HL-60 (cell line): ENCODE results near the gene AANAT.

Experiments used
- DNase-seq, 2 experiments: peaks; one replicate each; pipeline ENCODE4 v3.0.0-alpha.2; 2010 to 2020; ENCODE audit warnings: low read depth in 1 of 2, low spot score in 1 of 2
- H3K27ac ChIP-seq: fragments of 250-450 bp; sonication (Bioruptor Pico); replicated peaks from 2 replicates; pipeline ENCODE4 v1.5.1; 2020; ENCODE audit warnings: mild to moderate bottlenecking, moderate library complexity
- H3K27me3 ChIP-seq: fragments of 250-450 bp; sonication (Bioruptor Pico); 2 replicates; pipeline ENCODE4 v1.5.1; 2021; ENCODE audit warnings: mild to moderate bottlenecking, moderate library complexity; ENCODE audit not compliant: insufficient read depth, poor library complexity, severe bottlenecking
- H3K4me3 ChIP-seq: replicated peaks from 2 replicates; pipeline ENCODE4 v1.5.1; 2011; ENCODE audit warnings: mild to moderate bottlenecking, control low read depth, low read length; ENCODE audit not compliant: insufficient read depth
- CTCF ChIP-seq: IDR thresholded peaks from one replicate; pipeline ENCODE4 v1.5.1; 2011; ENCODE audit warnings: low read length, control low read depth, inconsistent platforms; ENCODE audit not compliant: insufficient read depth
- GABPA ChIP-seq: IDR thresholded peaks from 2 replicates; pipeline ENCODE4 v1.6.1; 2012; ENCODE audit warnings: low read depth
- POLR2AphosphoS5 ChIP-seq: IDR thresholded peaks from 2 replicates; pipeline ENCODE4 v1.6.1; 2012; ENCODE audit warnings: low read depth
- SPI1 ChIP-seq: IDR thresholded peaks from 2 replicates; pipeline ENCODE4 v1.6.1; 2012; ENCODE audit warnings: low read depth, mild to moderate bottlenecking, borderline replicate concordance
- TF ChIP-seq, protein P1 (sequence below): IDR thresholded peaks from 2 replicates; pipeline ENCODE4 v1.6.1; 2012; ENCODE audit warnings: low read depth; ENCODE audit not compliant: insufficient replicate concordance

Gene AANAT

DNA sequence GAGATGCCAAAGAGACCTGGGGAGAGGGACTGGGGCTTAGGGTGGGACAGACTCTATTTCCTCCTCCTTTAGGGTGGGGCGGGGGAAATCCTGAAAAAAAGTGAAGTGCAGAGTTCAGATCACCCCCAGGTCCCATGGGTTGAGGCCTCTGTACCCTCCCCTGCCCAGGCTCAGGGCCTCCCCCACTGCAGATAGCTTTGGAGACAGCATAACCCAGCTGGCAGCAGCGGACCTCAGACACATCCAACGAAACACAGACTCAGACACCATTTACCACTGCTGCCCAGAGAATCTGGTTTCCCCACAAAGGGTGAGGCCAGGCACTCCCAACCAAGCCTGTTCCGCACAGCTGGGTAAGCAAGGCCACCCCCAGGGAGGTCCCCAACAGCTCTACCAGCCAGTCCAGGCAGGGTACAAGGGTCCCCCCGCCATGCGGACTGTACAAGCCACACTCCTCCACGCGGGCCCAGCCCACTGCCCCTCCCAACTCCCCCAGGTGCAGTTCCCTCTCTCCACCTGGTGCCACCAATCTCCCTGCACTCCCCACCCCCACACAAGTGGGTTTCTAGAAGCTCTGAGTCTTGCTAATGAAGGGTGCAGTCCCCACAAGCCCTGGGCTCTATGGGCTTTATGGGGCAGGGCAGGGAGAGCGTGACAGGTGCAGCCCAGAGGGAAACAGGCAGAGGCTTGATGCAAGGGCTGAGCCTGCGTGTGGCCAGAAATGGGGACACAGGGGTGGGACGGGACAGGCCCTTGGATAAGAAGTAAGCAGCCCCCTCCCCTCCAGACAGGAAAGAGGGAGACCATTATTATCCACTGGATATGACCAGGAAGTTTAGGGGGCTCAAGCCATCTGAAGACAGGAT is 25.0 kb downstream of the AANAT start:
- Histone ChIP-seq H3K27me3 (no peaks in the 10 kb centered on the region), H3K27ac (peak overlapping the region; percentile 91), H3K4me3 (peak overlapping the region; percentile 25)
- peak in 1 of 2 experiments; percentile 49 for DNase-seq
- TF ChIP-seq SPI1 (no peak), GABPA (no peak), CTCF (no peak), POLR2AphosphoS5 (no peak)
- TF ChIP-seq, protein P1, sequence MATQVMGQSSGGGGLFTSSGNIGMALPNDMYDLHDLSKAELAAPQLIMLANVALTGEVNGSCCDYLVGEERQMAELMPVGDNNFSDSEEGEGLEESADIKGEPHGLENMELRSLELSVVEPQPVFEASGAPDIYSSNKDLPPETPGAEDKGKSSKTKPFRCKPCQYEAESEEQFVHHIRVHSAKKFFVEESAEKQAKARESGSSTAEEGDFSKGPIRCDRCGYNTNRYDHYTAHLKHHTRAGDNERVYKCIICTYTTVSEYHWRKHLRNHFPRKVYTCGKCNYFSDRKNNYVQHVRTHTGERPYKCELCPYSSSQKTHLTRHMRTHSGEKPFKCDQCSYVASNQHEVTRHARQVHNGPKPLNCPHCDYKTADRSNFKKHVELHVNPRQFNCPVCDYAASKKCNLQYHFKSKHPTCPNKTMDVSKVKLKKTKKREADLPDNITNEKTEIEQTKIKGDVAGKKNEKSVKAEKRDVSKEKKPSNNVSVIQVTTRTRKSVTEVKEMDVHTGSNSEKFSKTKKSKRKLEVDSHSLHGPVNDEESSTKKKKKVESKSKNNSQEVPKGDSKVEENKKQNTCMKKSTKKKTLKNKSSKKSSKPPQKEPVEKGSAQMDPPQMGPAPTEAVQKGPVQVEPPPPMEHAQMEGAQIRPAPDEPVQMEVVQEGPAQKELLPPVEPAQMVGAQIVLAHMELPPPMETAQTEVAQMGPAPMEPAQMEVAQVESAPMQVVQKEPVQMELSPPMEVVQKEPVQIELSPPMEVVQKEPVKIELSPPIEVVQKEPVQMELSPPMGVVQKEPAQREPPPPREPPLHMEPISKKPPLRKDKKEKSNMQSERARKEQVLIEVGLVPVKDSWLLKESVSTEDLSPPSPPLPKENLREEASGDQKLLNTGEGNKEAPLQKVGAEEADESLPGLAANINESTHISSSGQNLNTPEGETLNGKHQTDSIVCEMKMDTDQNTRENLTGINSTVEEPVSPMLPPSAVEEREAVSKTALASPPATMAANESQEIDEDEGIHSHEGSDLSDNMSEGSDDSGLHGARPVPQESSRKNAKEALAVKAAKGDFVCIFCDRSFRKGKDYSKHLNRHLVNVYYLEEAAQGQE = no peak

DNA sequence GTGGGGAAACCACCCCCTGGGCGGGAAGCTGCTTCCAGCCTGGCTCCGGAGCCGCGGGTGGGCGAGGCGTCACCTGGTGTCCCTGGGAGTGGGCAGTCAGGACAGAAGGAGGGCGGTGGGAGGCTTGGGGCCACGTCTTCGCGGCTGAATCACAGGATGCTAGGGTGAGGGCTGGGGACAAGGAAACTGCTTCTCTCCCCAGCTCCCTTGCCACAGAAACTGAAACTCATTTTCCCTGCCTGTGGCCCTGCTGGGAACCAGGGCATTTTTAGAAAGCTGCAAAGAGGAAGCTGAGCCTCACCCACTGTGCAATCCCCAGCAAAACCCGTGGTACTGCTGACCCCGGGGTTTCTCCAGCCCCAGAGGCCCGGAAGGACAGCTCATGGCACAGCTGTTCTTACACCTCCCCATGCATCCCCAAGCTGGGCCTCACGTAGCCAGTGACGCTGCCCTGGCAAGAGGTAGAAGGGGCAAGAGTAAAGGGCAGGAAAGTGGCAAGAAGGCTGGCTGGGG is 25.6 kb downstream of the AANAT start:
- peak overlapping the region; percentile 25 for H3K4me3 ChIP-seq
- H3K27ac ChIP-seq = peak overlapping the region; percentile 91
- no peaks in the 10 kb centered on the region for H3K27me3 ChIP-seq
- TF ChIP-seq SPI1 = peak; percentile 69; the same call in 1 of the 2 replicates
- TF ChIP-seq CTCF = no peak
- TF ChIP-seq, protein P1 = no peak
- TF ChIP-seq GABPA = 0 out of 2 replicates have a peak, but pooled peaks have one; percentile 50
- TF ChIP-seq POLR2AphosphoS5 = peak; percentile 53; the same call in 1 of the 2 replicates
- peak; percentile 86 to 95 for DNase-seq

GRCh38 chr17:76493505-76494167 is 26.2 kb downstream of the AANAT start:
- TF ChIP-seq CTCF (no peak), GABPA (no peak), SPI1 (no peak), POLR2AphosphoS5 (no peak)
- TF ChIP-seq, protein P1 = no peak
- peak overlapping the region; percentile 3; the same call in 1 of the 2 replicates for H3K4me3 ChIP-seq
- no peak for DNase-seq
- no peaks in the 10 kb centered on the region for H3K27me3 ChIP-seq
- H3K27ac ChIP-seq = peak overlapping the region; percentile 91
